ENCODE results near the gene SGCE. TPM values are rescaled to one million over a fixed set of nuclear protein-coding genes. Genes with fewer than 3 reads are reported as not detected.

The SGCE gene
- total RNA-seq, 1 donor from 2014 or later: 35.4 TPM

- DNase-seq (ENCODE audit: low spot score, unreplicated experiment): no peak
- no peak overlapping the region for H3K27ac Mint-ChIP-seq
- H3K4me1 Mint-ChIP-seq (ENCODE audit: low read depth): peaks cover 15% of the 10 kb centered on the region
- no peak overlapping the region for H3K4me3 Mint-ChIP-seq (ENCODE audit: low read depth)
- peaks cover 13% of the 10 kb centered on the region for H3K9me3 Mint-ChIP-seq (ENCODE audit: low read depth)
- H3K27me3 Mint-ChIP-seq: no peaks in the 10 kb centered on the region
- TF ChIP-seq CTCF (IDR thresholded peaks at IDR 0.05; ENCODE audit: unreplicated experiment): no peak
- H3K36me3 Mint-ChIP-seq (ENCODE audit: insufficient read depth): peaks cover 22% of the 10 kb centered on the region
Observed at GRCh38 chr7:94584113-94584512, 71.8 kb downstream of the SGCE start.

DNA sequence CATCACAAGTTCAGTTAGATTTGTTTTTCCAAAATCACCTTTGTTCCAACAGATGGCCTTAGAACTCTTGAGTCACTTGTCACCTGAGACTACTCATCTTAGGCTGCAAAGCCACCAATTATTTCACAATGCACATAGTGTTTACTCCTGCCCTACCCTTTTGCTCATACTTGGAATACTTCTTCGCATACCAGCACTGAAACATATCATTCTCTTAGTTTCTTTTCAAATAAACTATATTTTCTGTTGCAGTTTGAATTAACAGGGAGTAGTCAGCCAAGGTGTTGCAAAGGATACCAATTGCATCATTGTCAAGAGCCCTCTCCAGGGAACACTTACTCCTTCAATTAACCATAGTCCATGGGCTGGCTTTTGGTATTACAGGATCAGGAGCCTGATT is 75.3 kb downstream of the SGCE start:
- Mint-ChIP-seq H3K36me3 (ENCODE audit: insufficient read depth) (peaks cover 35% of the 10 kb centered on the region), H3K27me3 (no peaks in the 10 kb centered on the region), H3K9me3 (ENCODE audit: low read depth) (peaks cover 18% of the 10 kb centered on the region), H3K4me3 (ENCODE audit: low read depth) (no peak overlapping the region), H3K4me1 (ENCODE audit: low read depth) (peaks cover 5% of the 10 kb centered on the region), H3K27ac (no peak overlapping the region)
- no peak for DNase-seq (ENCODE audit: low spot score, unreplicated experiment)
- TF ChIP-seq CTCF (IDR thresholded peaks at IDR 0.05; ENCODE audit: unreplicated experiment): no peak

- Mint-ChIP-seq H3K4me1 (ENCODE audit: low read depth) (peaks cover 5% of the 10 kb centered on the region), H3K36me3 (ENCODE audit: insufficient read depth) (peaks cover 43% of the 10 kb centered on the region), H3K27me3 (no peaks in the 10 kb centered on the region), H3K4me3 (ENCODE audit: low read depth) (no peak overlapping the region), H3K9me3 (ENCODE audit: low read depth) (peaks cover 26% of the 10 kb centered on the region), H3K27ac (no peak overlapping the region)
- TF ChIP-seq CTCF (IDR thresholded peaks at IDR 0.05; ENCODE audit: unreplicated experiment): no peak
- no peak for DNase-seq (ENCODE audit: low spot score, unreplicated experiment)
Observed at GRCh38 chr7:94579470-94579869, 76.5 kb downstream of the SGCE start.

DNA sequence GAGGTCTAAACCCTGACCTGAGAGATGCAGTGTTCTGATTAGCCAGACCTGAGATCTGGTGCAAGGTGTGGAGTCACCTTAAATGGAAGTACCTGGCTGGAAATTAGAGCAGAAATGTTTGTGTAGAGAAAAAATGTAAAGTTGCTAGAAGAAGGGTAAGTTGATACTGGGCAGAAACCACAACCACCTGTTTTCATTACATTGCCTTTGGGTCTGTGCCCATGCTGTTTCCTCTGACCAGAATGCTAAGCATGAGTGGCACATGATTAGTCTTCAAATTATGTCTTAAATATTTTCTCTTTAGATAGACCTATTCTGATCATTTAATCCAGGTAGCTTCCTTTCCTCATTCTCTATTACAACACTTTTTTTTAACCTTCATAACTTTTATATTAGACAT is 77.3 kb downstream of the SGCE start:
- TF ChIP-seq CTCF (IDR thresholded peaks at IDR 0.05; ENCODE audit: unreplicated experiment): no peak
- Mint-ChIP-seq H3K4me3 (ENCODE audit: low read depth) (no peak overlapping the region), H3K27ac (no peak overlapping the region), H3K4me1 (ENCODE audit: low read depth) (peaks cover 5% of the 10 kb centered on the region), H3K27me3 (no peaks in the 10 kb centered on the region), H3K9me3 (ENCODE audit: low read depth) (peaks cover 30% of the 10 kb centered on the region), H3K36me3 (ENCODE audit: insufficient read depth) (peaks cover 51% of the 10 kb centered on the region)
- no peak for DNase-seq (ENCODE audit: low spot score, unreplicated experiment)

- peaks cover 58% of the 10 kb centered on the region for H3K36me3 Mint-ChIP-seq (ENCODE audit: insufficient read depth)
- H3K9me3 Mint-ChIP-seq (ENCODE audit: low read depth): peaks cover 39% of the 10 kb centered on the region
- no peak for DNase-seq (ENCODE audit: low spot score, unreplicated experiment)
- H3K4me3 Mint-ChIP-seq (ENCODE audit: low read depth): no peak overlapping the region
- H3K27me3 Mint-ChIP-seq: no peaks in the 10 kb centered on the region
- H3K4me1 Mint-ChIP-seq (ENCODE audit: low read depth): peaks cover 5% of the 10 kb centered on the region
- TF ChIP-seq CTCF (IDR thresholded peaks at IDR 0.05; ENCODE audit: unreplicated experiment): no peak
- no peak overlapping the region for H3K27ac Mint-ChIP-seq
Observed at GRCh38 chr7:94577357-94577756, 78.6 kb downstream of the SGCE start.
